ENCODE results near the gene ZNF492.
"Not testable (repeated sequence)": the region's sequence is repeated elsewhere in the genome, so short reads cannot be mapped to it uniquely, and the experiment has no call there.

The ZNF492 gene

GRCh38 chr19:22617614-22618320, 16.4 kb upstream of the ZNF492 start:
- DNase-seq, result no peak

- no peak for DNase-seq
These were observed 14.8 kb upstream of the ZNF492 start for GRCh38 chr19:22619371-22619770.

DNA sequence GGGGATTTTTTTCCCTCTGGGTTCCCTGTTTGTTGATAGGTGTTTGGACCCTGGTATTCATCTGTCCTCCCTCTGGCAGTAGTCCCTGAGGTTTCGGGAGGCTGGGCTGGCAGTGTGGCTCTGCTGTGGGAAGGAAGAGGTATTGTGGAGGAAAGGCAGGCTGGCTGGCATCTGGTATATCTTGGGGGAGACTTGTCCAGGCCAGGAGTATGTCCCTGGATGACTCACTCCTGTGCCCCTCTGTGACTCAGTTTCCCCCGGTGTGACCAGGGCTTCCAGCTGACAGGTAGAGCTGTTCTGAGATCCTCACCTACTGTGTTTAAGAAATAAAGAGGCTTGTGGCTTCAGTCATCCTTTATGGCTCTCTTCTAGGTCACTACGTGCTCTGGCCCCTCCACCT, 14.2 kb upstream of the ZNF492 start:
- DNase-seq, result no peak

DNA sequence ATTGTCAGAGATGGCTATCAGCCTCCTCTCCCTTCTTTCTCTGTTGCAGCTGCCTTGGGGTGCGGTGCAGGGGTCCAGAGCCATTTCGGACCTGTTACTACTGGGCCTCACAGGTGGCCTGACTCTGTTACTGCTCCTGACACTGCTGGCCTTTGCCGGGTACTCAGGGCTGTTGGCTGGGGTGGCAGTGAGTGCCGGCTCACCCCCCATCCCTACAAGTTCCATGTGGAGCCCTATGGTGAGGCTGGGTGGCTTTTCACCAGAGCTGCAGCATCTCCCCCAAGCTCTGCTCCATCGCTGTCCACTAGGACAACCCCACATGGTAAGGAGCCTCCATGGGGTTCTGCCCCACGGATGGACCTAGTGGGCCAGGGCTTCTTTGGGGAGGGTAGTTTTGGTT, 13.7 kb upstream of the ZNF492 start:
- no peak for DNase-seq

DNA sequence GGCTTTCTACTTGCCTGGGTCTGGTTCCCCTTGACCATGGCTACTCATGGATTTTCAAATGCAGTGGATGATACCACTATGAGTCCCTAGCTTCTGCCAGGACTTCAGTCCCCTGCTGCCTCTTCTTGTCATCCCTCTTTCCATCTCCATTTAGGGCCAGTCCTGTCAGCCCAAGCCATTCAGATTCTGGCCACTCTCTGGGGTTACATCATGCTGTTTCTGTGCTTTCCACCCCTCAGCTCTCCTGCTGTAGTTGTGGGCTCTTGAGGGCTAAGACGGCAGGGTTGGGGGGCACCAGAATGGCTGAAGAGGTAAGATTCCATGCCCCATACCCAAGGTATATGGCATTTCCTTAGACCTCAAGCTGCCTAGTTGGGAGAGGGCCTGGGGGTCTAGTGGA, 13.2 kb upstream of the ZNF492 start:
- DNase-seq, result no peak

- DNase-seq, result no peak
These were observed 12.1 kb upstream of the ZNF492 start for GRCh38 chr19:22622020-22622419.

GRCh38 chr19:22622901-22623840, 11.0 kb upstream of the ZNF492 start:
- DNase-seq, result no peak

- no peak for DNase-seq
These were observed 10.3 kb upstream of the ZNF492 start for GRCh38 chr19:22623841-22624221.

- DNase-seq, result no peak
These were observed 8.7 kb upstream of the ZNF492 start for GRCh38 chr19:22625266-22626035.

GRCh38 chr19:22627526-22627925, 6.6 kb upstream of the ZNF492 start:
- DNase-seq, result no peak

DNA sequence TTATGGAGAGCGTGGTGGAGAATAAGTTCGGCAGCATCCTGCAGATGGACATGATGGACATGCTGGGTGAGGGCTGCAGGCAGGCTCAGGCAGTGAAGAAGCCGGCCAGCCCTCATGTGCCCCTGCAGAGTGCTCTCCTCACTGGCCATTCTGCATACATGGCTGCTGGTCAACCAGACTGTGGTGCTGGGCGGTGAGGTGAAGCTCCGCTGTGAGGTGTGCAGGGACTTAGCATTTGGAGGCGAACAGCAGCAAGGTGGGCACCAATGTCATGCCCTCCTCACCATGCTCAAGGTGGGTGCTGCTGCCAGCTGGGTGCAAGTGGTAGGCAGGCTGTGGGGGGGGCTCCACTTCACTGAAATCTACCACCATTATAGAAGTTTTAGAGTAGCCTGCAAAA, 5.7 kb upstream of the ZNF492 start:
- DNase-seq, result no peak

DNA sequence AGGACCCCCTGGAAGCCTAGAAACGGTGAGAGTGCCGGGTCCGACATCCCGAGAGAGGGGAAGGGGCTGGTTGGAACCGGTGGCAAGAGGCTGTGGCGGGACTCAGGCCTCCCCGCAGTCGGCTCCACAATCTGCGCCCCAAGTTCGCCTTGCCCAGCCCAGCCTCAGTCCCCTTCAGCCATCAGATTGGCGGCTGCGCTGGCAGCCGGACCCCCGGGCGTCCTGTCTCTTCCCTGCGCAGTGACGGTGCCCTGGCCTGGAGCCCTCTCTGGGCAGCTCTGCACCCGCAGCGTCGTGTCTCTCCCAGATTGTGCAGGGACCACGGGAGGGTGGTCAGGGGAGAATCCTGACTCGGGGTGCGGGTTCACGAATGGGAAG, 315 bp downstream of the ZNF492 start:
- no peak for DNase-seq

DNA sequence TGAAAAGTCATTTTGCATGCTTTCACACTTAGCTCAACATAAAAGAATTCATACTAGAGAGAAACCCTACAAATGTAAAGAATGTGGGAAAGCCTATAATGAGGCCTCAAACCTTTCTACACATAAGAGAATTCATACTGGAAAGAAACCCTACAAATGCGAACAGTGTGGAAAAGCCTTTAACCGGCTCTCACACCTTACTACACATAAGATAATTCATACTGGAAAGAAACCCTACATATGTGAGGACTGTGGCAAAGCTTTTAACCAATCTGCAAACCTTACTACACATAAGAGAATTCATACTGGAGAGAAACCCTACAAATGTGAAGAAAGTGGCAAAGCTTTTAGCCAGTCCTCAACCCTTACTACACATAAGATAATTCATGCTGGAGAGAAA, 51.4 kb downstream of the ZNF492 start:
- DNase-seq, result not testable (repeated sequence)

DNA sequence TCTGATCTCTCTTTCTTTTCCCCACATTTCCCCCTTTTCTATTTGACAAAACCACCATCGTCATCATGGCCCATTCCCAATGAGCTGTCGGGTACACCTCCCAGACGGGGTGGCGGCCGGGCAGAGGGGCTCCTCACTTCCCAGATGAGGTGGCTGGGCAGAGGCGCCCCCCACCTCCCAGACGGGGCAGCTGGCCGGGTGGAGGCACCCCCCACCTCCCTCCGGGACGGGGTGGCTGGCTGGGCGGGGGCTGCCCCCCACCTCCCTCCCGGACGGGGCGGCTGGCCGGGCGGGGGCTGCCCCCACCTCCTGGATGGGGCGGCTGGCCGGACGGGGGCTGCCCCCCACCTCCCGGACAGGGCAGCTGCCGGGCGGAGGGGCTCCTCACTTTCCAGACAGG, 68.5 kb downstream of the ZNF492 start:
- DNase-seq, result not testable (repeated sequence)

GRCh38 chr19:22703096-22703495, 69.0 kb downstream of the ZNF492 start:
- not testable (repeated sequence) for DNase-seq

GRCh38 chr19:22708983-22709382, 74.9 kb downstream of the ZNF492 start:
- no peak for DNase-seq
